GM12878 (cell line): ENCODE measurements around the gene TYSND1.

ENCODE experiments used
- CBX5 ChIP-seq: sonication (generic); IDR thresholded peaks from 2 replicates; pipeline ENCODE4 v1.6.1; 2016; ENCODE audit warnings: low read depth, moderate library complexity, mild to moderate bottlenecking, inconsistent platforms
- EP300 ChIP-seq, 2 experiments: fragments of 150-350 bp in 1 of 2; IDR thresholded peaks; 2 replicates each; pipeline ENCODE4 v1.6.1; 2011 to 2012; ENCODE audit warnings: low read depth in 2 of 2, low read length in 2 of 2, borderline replicate concordance in 1 of 2, improper control_type of control experiment in 1 of 2, inconsistent platforms in 1 of 2; ENCODE audit not compliant: control insufficient read depth in 1 of 2
- ETV6 ChIP-seq, 2 experiments: fragments of 450-650 bp in 1 of 2; IDR thresholded peaks in 1 of 2; conservative IDR thresholded peaks in 1 of 2; 2 replicates each; pipeline ENCODE4 v1.6.1; 2014; ENCODE audit warnings: antibody characterized with exemption in 1 of 2, borderline replicate concordance in 1 of 2, low read depth in 1 of 2, mild to moderate bottlenecking in 1 of 2, moderate library complexity in 1 of 2
- EZH2 ChIP-seq: IDR thresholded peaks from 2 replicates; pipeline ENCODE4 v1.6.1; 2012; ENCODE audit warnings: low read depth, mild to moderate bottlenecking, control low read depth, inconsistent platforms, low read length, borderline replicate concordance; ENCODE audit not compliant: control insufficient read depth
- NRF1 ChIP-seq: conservative IDR thresholded peaks from 2 replicates; pipeline ENCODE4 v1.6.1; 2011; ENCODE audit warnings: mild to moderate bottlenecking, low read depth, low read length, improper control_type of control experiment
- PML ChIP-seq: IDR thresholded peaks from 2 replicates; pipeline ENCODE4 v1.6.1; 2012; ENCODE audit warnings: low read length, inconsistent platforms
- TAF1 ChIP-seq: IDR thresholded peaks from 2 replicates; pipeline ENCODE4 v1.6.1; 2011; ENCODE audit warnings: mild to moderate bottlenecking, low read depth, low read length, borderline replicate concordance
- ZBED1 ChIP-seq: IDR thresholded peaks from 2 replicates; pipeline ENCODE4 v1.6.1; 2016; ENCODE audit warnings: borderline replicate concordance
- TF ChIP-seq, protein P1 (sequence below): IDR thresholded peaks from 2 replicates; pipeline ENCODE4 v1.6.1; 2012; ENCODE audit warnings: mild to moderate bottlenecking, low read depth, low read length
- TF ChIP-seq, protein P2 (sequence below): IDR thresholded peaks from 2 replicates; pipeline ENCODE4 v1.6.1; 2012; ENCODE audit warnings: low read depth, low read length, improper control_type of control experiment
- TF ChIP-seq, protein P3 (sequence below), 3 experiments: IDR thresholded peaks in 2 of 3; conservative IDR thresholded peaks in 1 of 3; 2 replicates each; pipeline ENCODE4 v1.5.1; 2011; ENCODE audit warnings: low read depth in 3 of 3, low read length in 3 of 3, mild to moderate bottlenecking in 3 of 3, control low read depth in 2 of 3, moderate library complexity in 2 of 3, inconsistent platforms in 1 of 3, mixed read lengths in 1 of 3; ENCODE audit not compliant: control insufficient read depth in 2 of 3, insufficient read depth in 1 of 3; ENCODE audit errors: extremely low read depth in 1 of 3

- no peak for TF ChIP-seq TAF1
- no peak for TF ChIP-seq ZBED1
- TF ChIP-seq, protein P1, sequence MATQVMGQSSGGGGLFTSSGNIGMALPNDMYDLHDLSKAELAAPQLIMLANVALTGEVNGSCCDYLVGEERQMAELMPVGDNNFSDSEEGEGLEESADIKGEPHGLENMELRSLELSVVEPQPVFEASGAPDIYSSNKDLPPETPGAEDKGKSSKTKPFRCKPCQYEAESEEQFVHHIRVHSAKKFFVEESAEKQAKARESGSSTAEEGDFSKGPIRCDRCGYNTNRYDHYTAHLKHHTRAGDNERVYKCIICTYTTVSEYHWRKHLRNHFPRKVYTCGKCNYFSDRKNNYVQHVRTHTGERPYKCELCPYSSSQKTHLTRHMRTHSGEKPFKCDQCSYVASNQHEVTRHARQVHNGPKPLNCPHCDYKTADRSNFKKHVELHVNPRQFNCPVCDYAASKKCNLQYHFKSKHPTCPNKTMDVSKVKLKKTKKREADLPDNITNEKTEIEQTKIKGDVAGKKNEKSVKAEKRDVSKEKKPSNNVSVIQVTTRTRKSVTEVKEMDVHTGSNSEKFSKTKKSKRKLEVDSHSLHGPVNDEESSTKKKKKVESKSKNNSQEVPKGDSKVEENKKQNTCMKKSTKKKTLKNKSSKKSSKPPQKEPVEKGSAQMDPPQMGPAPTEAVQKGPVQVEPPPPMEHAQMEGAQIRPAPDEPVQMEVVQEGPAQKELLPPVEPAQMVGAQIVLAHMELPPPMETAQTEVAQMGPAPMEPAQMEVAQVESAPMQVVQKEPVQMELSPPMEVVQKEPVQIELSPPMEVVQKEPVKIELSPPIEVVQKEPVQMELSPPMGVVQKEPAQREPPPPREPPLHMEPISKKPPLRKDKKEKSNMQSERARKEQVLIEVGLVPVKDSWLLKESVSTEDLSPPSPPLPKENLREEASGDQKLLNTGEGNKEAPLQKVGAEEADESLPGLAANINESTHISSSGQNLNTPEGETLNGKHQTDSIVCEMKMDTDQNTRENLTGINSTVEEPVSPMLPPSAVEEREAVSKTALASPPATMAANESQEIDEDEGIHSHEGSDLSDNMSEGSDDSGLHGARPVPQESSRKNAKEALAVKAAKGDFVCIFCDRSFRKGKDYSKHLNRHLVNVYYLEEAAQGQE: no peak
- TF ChIP-seq, protein P2, sequence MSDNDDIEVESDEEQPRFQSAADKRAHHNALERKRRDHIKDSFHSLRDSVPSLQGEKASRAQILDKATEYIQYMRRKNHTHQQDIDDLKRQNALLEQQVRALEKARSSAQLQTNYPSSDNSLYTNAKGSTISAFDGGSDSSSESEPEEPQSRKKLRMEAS: no peak
- TF ChIP-seq ETV6 (conservative IDR thresholded peaks at IDR 0.05 in 1 of 2, IDR thresholded peaks at IDR 0.05 in 1 of 2; ENCODE audit: borderline replicate concordance in 1 of 2, low read depth in 1 of 2): no peak
- TF ChIP-seq, protein P3, sequence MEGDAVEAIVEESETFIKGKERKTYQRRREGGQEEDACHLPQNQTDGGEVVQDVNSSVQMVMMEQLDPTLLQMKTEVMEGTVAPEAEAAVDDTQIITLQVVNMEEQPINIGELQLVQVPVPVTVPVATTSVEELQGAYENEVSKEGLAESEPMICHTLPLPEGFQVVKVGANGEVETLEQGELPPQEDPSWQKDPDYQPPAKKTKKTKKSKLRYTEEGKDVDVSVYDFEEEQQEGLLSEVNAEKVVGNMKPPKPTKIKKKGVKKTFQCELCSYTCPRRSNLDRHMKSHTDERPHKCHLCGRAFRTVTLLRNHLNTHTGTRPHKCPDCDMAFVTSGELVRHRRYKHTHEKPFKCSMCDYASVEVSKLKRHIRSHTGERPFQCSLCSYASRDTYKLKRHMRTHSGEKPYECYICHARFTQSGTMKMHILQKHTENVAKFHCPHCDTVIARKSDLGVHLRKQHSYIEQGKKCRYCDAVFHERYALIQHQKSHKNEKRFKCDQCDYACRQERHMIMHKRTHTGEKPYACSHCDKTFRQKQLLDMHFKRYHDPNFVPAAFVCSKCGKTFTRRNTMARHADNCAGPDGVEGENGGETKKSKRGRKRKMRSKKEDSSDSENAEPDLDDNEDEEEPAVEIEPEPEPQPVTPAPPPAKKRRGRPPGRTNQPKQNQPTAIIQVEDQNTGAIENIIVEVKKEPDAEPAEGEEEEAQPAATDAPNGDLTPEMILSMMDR (IDR thresholded peaks at IDR 0.05 in 2 of 3, conservative IDR thresholded peaks at IDR 0.05 in 1 of 3; ENCODE audit: control insufficient read depth in 2 of 3, extremely low read depth in 1 of 3, insufficient read depth in 1 of 3, low read depth in 3 of 3, low read length in 3 of 3): no peak
- no peak for TF ChIP-seq EP300 (IDR thresholded peaks at IDR 0.05; ENCODE audit: borderline replicate concordance in 1 of 2, control insufficient read depth in 1 of 2, low read depth in 2 of 2, low read length in 2 of 2)
- TF ChIP-seq NRF1: no peak
- TF ChIP-seq PML: no peak
- TF ChIP-seq EZH2: no peak
- TF ChIP-seq CBX5: no peak
Measured at GRCh38 chr10:70139997-70140250, 6.6 kb downstream of the TYSND1 start.
